OCI-LY1 (cell line): ENCODE data around the gene GATA2.

Experiments
- H2AFZ ChIP-seq: fragments of 200-600 bp; sonication (generic), shearing (Covaris generic); 2 replicates; pipeline ENCODE4 v1.6.0; 2014; ENCODE audit warnings: antibody characterized with exemption, mild to moderate bottlenecking, low read length
- H3F3A ChIP-seq: fragments of 200-600 bp; sonication (generic), shearing (Covaris generic); 2 replicates; pipeline ENCODE4 v1.6.0; 2014; ENCODE audit warnings: mild to moderate bottlenecking, antibody characterized with exemption, low read length, moderate library complexity; ENCODE audit not compliant: insufficient read depth
- H3K27ac ChIP-seq: fragments of 200-600 bp; sonication (generic); 2 replicates; pipeline ENCODE4 v1.5.1; 2014; ENCODE audit warnings: low read length, mixed run types, mild to moderate bottlenecking, low read depth; ENCODE audit not compliant: poor library complexity, severe bottlenecking
- H3K27me3 ChIP-seq: fragments of 200-600 bp; sonication (generic); 2 replicates; pipeline ENCODE4 v1.6.0; 2014; ENCODE audit warnings: antibody characterized with exemption, mild to moderate bottlenecking, low read length, moderate library complexity; ENCODE audit not compliant: insufficient read depth
- H3K36me3 ChIP-seq: fragments of 200-600 bp; sonication (generic); 2 replicates; pipeline ENCODE4 v1.6.1; 2014; ENCODE audit warnings: mild to moderate bottlenecking, antibody characterized with exemption, low read length, moderate library complexity, mixed read lengths; ENCODE audit not compliant: insufficient read depth
- H3K4me1 ChIP-seq: fragments of 200-600 bp; sonication (generic); 2 replicates; pipeline ENCODE4 v1.5.1; 2014; ENCODE audit warnings: mild to moderate bottlenecking, low read length, moderate library complexity; ENCODE audit not compliant: insufficient read depth, severe bottlenecking
- H3K4me2 ChIP-seq: fragments of 200-600 bp; sonication (generic), shearing (Covaris generic); 2 replicates; pipeline ENCODE4 v1.6.1; 2014; ENCODE audit warnings: low read length
- H3K4me3 ChIP-seq: fragments of 200-600 bp; sonication (generic); 2 replicates; pipeline ENCODE4 v1.5.1; 2014; ENCODE audit warnings: low read length, low read depth, mild to moderate bottlenecking, mixed read lengths; ENCODE audit not compliant: poor library complexity, severe bottlenecking
- H3K79me2 ChIP-seq: fragments of 200-600 bp; shearing (Covaris generic); 2 replicates; pipeline ENCODE4 v1.6.1; 2016; ENCODE audit warnings: mixed run types, low read length, mixed read lengths; ENCODE audit not compliant: insufficient read depth
- H3K9ac ChIP-seq: fragments of 200-600 bp; sonication (generic), shearing (Covaris generic); 2 replicates; pipeline ENCODE4 v1.6.1; 2014; ENCODE audit warnings: mild to moderate bottlenecking, low read length, mixed read lengths
- H3K9me2 ChIP-seq: fragments of 200-600 bp; sonication (generic), shearing (Covaris generic); 2 replicates; pipeline ENCODE4 v1.6.1; 2014; ENCODE audit warnings: low read depth, mild to moderate bottlenecking, low read length, mixed read lengths
- H3K9me3 ChIP-seq: fragments of 200-600 bp; shearing (Covaris generic); 2 replicates; pipeline ENCODE4 v1.6.1; 2014; ENCODE audit warnings: low read length, mixed read lengths
- H4K20me1 ChIP-seq: fragments of 200-600 bp; sonication (generic), shearing (Covaris generic); 2 replicates; pipeline ENCODE4 v1.6.0; 2016; ENCODE audit warnings: mild to moderate bottlenecking, low read length; ENCODE audit not compliant: insufficient read depth
- CTCF ChIP-seq: fragments of 200-600 bp; sonication (generic), shearing (Covaris generic); IDR thresholded peaks from 2 replicates; pipeline ENCODE4 v1.5.1; 2017; ENCODE audit warnings: mild to moderate bottlenecking, antibody characterized with exemption, low read length, moderate library complexity, mixed read lengths
- EZH2 ChIP-seq: fragments of 200-600 bp; sonication (generic), shearing (Covaris generic); IDR thresholded peaks from 2 replicates; pipeline ENCODE4 v1.8.0; 2017; ENCODE audit warnings: borderline replicate concordance, mixed run types, mild to moderate bottlenecking, antibody characterized with exemption, low read length, moderate library complexity, mixed read lengths

The GATA2 gene

GRCh38 chr3:128473180-128473519 lies 19.9 kb downstream of the GATA2 start:
- Histone ChIP-seq H3K4me2 (no peak overlapping the region), H3K36me3 (no peaks in the 10 kb centered on the region), H3K79me2 (no peaks in the 10 kb centered on the region), H4K20me1 (no peaks in the 10 kb centered on the region), H3K9me2 (no peaks in the 10 kb centered on the region), H3K27ac (no peak overlapping the region), H3K27me3 (peaks cover 5% of the 10 kb centered on the region; the same call in 1 of the 2 replicates), H3K9me3 (no peaks in the 10 kb centered on the region), H2AFZ (no peak overlapping the region), H3K9ac (no peak overlapping the region), H3F3A (no peaks in the 10 kb centered on the region), H3K4me3 (no peak overlapping the region), H3K4me1 (no peaks in the 10 kb centered on the region)
- TF ChIP-seq EZH2 (no peak), CTCF (no peak)

GRCh38 chr3:128472449-128473179 lies 20.4 kb downstream of the GATA2 start:
- peaks cover 7% of the 10 kb centered on the region; the same call in 1 of the 2 replicates for H3K27me3 ChIP-seq
- H3K4me3 ChIP-seq = no peak overlapping the region
- no peaks in the 10 kb centered on the region for H3K9me2 ChIP-seq
- no peaks in the 10 kb centered on the region for H3K4me1 ChIP-seq
- no peaks in the 10 kb centered on the region for H3K79me2 ChIP-seq
- H3K27ac ChIP-seq = no peak overlapping the region
- no peak overlapping the region for H3K4me2 ChIP-seq
- H3K9me3 ChIP-seq = no peaks in the 10 kb centered on the region
- no peaks in the 10 kb centered on the region for H4K20me1 ChIP-seq
- no peaks in the 10 kb centered on the region for H3K36me3 ChIP-seq
- H3F3A ChIP-seq = no peaks in the 10 kb centered on the region
- no peak for TF ChIP-seq EZH2
- no peak for TF ChIP-seq CTCF
- H3K9ac ChIP-seq = no peak overlapping the region
- no peak overlapping the region for H2AFZ ChIP-seq

- H3K4me1 ChIP-seq = no peaks in the 10 kb centered on the region
- TF ChIP-seq CTCF = no peak
- no peak for TF ChIP-seq EZH2
- no peaks in the 10 kb centered on the region for H3F3A ChIP-seq
- H3K27me3 ChIP-seq = peaks cover 8% of the 10 kb centered on the region; the same call in 1 of the 2 replicates
- no peaks in the 10 kb centered on the region for H4K20me1 ChIP-seq
- no peak overlapping the region for H2AFZ ChIP-seq
- no peak overlapping the region for H3K27ac ChIP-seq
- no peak overlapping the region for H3K4me2 ChIP-seq
- no peaks in the 10 kb centered on the region for H3K9me2 ChIP-seq
- no peak overlapping the region for H3K4me3 ChIP-seq
- H3K9ac ChIP-seq = no peak overlapping the region
- no peaks in the 10 kb centered on the region for H3K9me3 ChIP-seq
- H3K79me2 ChIP-seq = no peaks in the 10 kb centered on the region
- no peaks in the 10 kb centered on the region for H3K36me3 ChIP-seq
Observed at GRCh38 chr3:128471720-128472119, 21.3 kb downstream of the GATA2 start.
